Neural progenitor cell (in vitro differentiated cells): Measurements from ENCODE around the gene HSD11B1.

ENCODE experiments used
- EZH2 ChIP-seq: fragments of 200-600 bp; sonication (generic); IDR thresholded peaks from 2 replicates; pipeline ENCODE4 v1.6.1; 2017; ENCODE audit warnings: antibody characterized with exemption, mild to moderate bottlenecking, moderate library complexity
- EZH2phosphoT487 ChIP-seq: fragments of 200-600 bp; sonication (generic); IDR thresholded peaks from 2 replicates; pipeline ENCODE4 v1.6.1; 2017; ENCODE audit warnings: antibody characterized with exemption
- TF ChIP-seq, protein P1 (sequence below): fragments of 200-600 bp; sonication (generic); IDR thresholded peaks from 2 replicates; pipeline ENCODE4 v1.5.1; 2017; ENCODE audit warnings: antibody characterized with exemption, mild to moderate bottlenecking

- TF ChIP-seq, protein P1, sequence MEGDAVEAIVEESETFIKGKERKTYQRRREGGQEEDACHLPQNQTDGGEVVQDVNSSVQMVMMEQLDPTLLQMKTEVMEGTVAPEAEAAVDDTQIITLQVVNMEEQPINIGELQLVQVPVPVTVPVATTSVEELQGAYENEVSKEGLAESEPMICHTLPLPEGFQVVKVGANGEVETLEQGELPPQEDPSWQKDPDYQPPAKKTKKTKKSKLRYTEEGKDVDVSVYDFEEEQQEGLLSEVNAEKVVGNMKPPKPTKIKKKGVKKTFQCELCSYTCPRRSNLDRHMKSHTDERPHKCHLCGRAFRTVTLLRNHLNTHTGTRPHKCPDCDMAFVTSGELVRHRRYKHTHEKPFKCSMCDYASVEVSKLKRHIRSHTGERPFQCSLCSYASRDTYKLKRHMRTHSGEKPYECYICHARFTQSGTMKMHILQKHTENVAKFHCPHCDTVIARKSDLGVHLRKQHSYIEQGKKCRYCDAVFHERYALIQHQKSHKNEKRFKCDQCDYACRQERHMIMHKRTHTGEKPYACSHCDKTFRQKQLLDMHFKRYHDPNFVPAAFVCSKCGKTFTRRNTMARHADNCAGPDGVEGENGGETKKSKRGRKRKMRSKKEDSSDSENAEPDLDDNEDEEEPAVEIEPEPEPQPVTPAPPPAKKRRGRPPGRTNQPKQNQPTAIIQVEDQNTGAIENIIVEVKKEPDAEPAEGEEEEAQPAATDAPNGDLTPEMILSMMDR, result no peak
- TF ChIP-seq EZH2, result no peak
- TF ChIP-seq EZH2phosphoT487, result no peak
Measured at GRCh38 chr1:209657140-209657879, 47.3 kb upstream of the HSD11B1 start.
